Cardiac muscle cell (in vitro differentiated cells and primary cell): Measurements from ENCODE around the gene ZNF628. TPM values are rescaled to one million over a fixed set of nuclear protein-coding genes. Genes with fewer than 3 reads are reported as not detected.

ENCODE experiments used
- DNase-seq, 2 donors: peaks; one replicate each; pipeline versions ENCODE4 v3.0.0 to v3.0.0-alpha.2; 2010 to 2017; ENCODE audit warnings: low read depth in 1 of 2, low spot score in 1 of 2
- H3K27ac ChIP-seq: fragments of 200-600 bp; sonication (generic); 2 replicates; pipeline ENCODE4 v1.5.1; 2016
- H3K27me3 ChIP-seq: fragments of 200-600 bp; sonication (generic); 2 replicates; pipeline ENCODE4 v1.6.0; 2016; ENCODE audit warnings: control low read depth
- H3K36me3 ChIP-seq: fragments of 200-600 bp; sonication (generic); 2 replicates; pipeline ENCODE4 v1.5.1; 2016; ENCODE audit warnings: control low read depth
- H3K4me1 ChIP-seq: fragments of 200-600 bp; sonication (generic); 2 replicates; pipeline ENCODE4 v1.8.1; 2017; ENCODE audit warnings: low read depth, mild to moderate bottlenecking, mixed run types
- H3K4me3 ChIP-seq: fragments of 200-600 bp; sonication (generic); 2 replicates; pipeline ENCODE4 v1.5.1; 2016; ENCODE audit warnings: mild to moderate bottlenecking
- H3K9me3 ChIP-seq: fragments of 200-600 bp; sonication (generic); 2 replicates; pipeline ENCODE4 v1.5.1; 2017; ENCODE audit warnings: low read depth, mild to moderate bottlenecking, control low read depth
- polyA plus RNA-seq: library from polyadenylated mRNA; unstranded; fragments of >200 nt; fragmentation: Nextera tagmentation; extraction: Ambion mirVana; gene quantifications from 2 replicates; pipeline ENCODE4 v1.2.1, GENCODE V29; 2016
- total RNA-seq: library from RNA; depleted of rRNA; stranded (reverse); fragments of >200 nt; gene quantifications from 2 replicates; pipeline ENCODE4 v1.2.3, GENCODE V29; 2016
- TF ChIP-seq, protein P1 (sequence below): IDR thresholded peaks from 2 replicates; pipeline ENCODE4 v1.5.1; 2012; ENCODE audit warnings: low read depth, mild to moderate bottlenecking, low read length

ZNF628 gene
- total and polyA plus RNA-seq, 2 experiments from 2014 or later: 0.95 to 15.7 TPM

DNA sequence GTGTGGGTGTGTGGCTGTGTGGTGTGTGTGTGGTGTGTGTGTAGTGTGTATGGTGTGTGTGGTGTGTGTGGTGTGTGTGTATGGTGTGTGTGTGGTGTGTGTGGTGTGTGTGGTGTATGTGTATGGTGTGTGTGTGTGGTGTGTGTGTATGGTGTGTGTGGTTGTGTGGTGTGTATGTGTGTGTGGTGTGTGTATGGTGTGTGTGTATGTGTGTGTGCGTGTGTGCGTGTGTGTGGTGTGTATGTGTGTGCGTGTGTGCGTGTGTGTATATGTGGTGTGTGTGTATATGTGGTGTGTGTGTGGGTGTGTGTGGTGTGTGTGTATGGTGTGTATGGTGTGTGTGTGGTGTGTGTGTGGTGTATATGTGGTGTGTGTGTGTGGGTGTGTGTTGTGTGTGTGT lies 41.4 kb upstream of the ZNF628 start:
- peaks cover 22% of the 10 kb centered on the region for H3K27me3 ChIP-seq
- no peak overlapping the region for H3K27ac ChIP-seq
- TF ChIP-seq, protein P1, sequence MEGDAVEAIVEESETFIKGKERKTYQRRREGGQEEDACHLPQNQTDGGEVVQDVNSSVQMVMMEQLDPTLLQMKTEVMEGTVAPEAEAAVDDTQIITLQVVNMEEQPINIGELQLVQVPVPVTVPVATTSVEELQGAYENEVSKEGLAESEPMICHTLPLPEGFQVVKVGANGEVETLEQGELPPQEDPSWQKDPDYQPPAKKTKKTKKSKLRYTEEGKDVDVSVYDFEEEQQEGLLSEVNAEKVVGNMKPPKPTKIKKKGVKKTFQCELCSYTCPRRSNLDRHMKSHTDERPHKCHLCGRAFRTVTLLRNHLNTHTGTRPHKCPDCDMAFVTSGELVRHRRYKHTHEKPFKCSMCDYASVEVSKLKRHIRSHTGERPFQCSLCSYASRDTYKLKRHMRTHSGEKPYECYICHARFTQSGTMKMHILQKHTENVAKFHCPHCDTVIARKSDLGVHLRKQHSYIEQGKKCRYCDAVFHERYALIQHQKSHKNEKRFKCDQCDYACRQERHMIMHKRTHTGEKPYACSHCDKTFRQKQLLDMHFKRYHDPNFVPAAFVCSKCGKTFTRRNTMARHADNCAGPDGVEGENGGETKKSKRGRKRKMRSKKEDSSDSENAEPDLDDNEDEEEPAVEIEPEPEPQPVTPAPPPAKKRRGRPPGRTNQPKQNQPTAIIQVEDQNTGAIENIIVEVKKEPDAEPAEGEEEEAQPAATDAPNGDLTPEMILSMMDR: no peak
- no peak for DNase-seq
- H3K9me3 ChIP-seq: no peaks in the 10 kb centered on the region
- no peaks in the 10 kb centered on the region for H3K4me1 ChIP-seq
- no peaks in the 10 kb centered on the region for H3K36me3 ChIP-seq
- no peak overlapping the region for H3K4me3 ChIP-seq

DNA sequence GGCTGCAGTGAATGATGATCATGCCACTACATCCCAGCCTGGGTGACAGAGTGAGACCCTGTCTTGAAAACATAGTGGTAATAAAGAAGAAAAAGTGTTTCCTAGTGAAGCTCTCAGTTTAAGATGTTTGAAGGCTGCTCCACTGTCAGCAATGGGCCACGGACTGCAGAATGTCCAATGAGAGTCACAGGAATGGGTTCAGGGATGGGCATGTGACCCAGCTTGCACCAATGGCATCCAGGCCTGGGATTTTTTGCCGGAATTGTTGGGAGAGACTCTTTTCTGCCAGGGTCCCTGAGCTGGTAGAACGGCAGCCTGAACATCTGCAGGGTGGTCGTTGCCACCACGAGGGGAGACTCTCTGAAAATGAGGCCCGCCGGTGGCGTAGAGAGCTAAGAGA lies 39.6 kb upstream of the ZNF628 start:
- Histone ChIP-seq H3K4me1 (no peaks in the 10 kb centered on the region), H3K9me3 (no peaks in the 10 kb centered on the region), H3K4me3 (no peak overlapping the region), H3K27ac (no peak overlapping the region), H3K27me3 (peaks cover 40% of the 10 kb centered on the region), H3K36me3 (no peaks in the 10 kb centered on the region)
- DNase-seq: no peak
- TF ChIP-seq, protein P1: no peak

DNA sequence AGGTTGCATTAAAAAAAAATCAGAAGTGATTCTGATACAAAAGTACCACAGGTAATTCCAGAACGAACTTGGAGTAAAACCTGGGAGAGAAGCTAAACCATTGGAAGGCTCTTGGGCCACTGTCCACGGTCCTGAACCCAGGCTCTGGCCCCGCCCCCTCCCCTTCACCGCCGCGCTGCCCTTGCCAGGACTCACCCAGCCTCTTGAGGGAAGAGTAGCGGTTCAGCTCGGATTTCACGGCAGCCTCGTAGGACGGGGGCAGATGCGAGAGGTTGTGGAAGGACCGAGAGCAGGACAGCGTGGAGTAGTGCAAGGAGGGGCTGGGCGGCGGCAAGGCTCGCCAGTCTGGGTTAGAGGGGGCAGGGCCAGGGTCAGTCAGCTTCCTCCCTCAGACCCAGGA lies 39.0 kb upstream of the ZNF628 start:
- H3K27ac ChIP-seq: no peak overlapping the region
- H3K27me3 ChIP-seq: peaks cover 46% of the 10 kb centered on the region
- H3K4me1 ChIP-seq: no peaks in the 10 kb centered on the region
- peak; percentile 83 to 90 for DNase-seq
- TF ChIP-seq, protein P1: no peak
- no peaks in the 10 kb centered on the region for H3K9me3 ChIP-seq
- no peak overlapping the region for H3K4me3 ChIP-seq
- no peaks in the 10 kb centered on the region for H3K36me3 ChIP-seq

DNA sequence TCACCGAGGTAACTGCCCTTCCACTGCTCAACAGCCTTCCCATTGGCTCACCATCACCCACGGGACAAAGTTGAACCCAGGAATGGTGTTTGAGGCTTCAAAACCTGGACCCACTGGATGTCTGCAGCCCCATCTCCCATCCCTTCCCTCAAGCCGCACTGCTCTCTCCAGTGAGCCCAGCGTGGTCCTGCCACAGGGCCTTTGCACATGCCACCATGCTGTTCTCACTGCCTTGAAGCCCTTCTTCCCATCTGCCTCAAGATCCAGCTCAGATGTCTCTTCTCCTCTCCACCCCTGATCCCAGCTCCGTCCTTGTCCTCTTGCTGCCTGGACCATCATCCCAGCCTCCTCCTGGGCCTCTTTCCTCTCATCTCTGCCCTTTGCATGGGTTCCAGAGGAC lies 37.4 kb upstream of the ZNF628 start:
- Histone ChIP-seq H3K4me3 (no peak overlapping the region), H3K9me3 (no peaks in the 10 kb centered on the region), H3K27me3 (peaks cover 62% of the 10 kb centered on the region), H3K4me1 (no peaks in the 10 kb centered on the region), H3K27ac (no peak overlapping the region), H3K36me3 (no peaks in the 10 kb centered on the region)
- TF ChIP-seq, protein P1: no peak
- DNase-seq: no peak

DNA sequence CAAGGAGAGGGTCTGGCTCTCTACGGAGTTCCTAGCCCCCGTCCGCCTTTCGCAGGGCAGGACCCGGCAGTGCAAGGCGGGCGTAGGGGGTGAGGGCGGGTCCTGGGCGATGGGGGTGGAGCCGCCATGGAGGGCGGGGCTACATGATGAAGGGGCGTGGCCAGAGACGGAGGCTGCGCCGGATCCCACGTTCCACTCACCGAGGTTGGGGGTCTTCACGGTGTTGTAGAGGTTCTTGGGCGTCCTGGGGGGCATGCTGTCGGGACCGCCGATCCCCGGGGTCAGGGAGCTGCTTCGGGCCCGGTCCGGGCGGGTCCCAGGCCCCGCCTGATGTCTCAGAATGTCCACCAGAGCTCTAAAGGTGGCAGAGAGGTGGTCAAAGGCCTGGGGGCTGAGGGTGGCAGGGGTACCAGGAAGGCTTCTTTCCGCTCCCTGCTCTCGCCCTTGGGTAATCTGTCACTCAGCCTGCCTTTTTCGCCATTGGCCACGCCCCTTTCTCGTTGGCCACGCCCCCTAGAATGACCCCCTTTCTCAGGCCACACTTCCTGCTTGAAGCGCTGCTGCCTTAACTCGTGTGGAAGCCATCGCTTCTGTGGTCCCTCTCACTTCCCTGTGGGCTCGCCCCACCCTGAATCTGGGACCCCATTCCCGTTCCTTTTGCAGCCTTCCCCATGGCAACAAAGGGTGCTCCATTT lies 35.9 kb upstream of the ZNF628 start:
- Histone ChIP-seq H3K27ac (no peak overlapping the region), H3K27me3 (peaks cover 77% of the 10 kb centered on the region), H3K4me3 (no peak overlapping the region), H3K36me3 (no peaks in the 10 kb centered on the region), H3K4me1 (no peaks in the 10 kb centered on the region), H3K9me3 (no peaks in the 10 kb centered on the region)
- DNase-seq: no peak
- TF ChIP-seq, protein P1: no peak
